Measurements from ENCODE around the gene TRIM62. TPM values are rescaled to one million over a fixed set of nuclear protein-coding genes. Genes with fewer than 3 reads are reported as not detected.

The TRIM62 gene
- total RNA-seq, 1 experiment from 2014 or later = 6.9 TPM

- Histone ChIP-seq H3K23ac (ENCODE audit: insufficient read length, low read depth, low read length) (no peak overlapping the region), H2BK20ac (ENCODE audit: low read depth, low read length, poor library complexity, severe bottlenecking) (no peak overlapping the region), H3K18ac (ENCODE audit: insufficient read length, low read depth, low read length) (no peak overlapping the region), H3T11ph (ENCODE audit: low read length) (no peak overlapping the region), H4K91ac (ENCODE audit: insufficient read length, low read depth, low read length) (no peak overlapping the region), H3K9me3 (ENCODE audit: control insufficient read depth, low read depth, low read length) (no peaks in the 10 kb centered on the region), H3K9ac (ENCODE audit: extremely low read depth, insufficient read length, low read length) (no peak overlapping the region), H3K79me2 (ENCODE audit: insufficient read depth, low read length) (no peaks in the 10 kb centered on the region), H3K4ac (ENCODE audit: low read depth, low read length) (no peak overlapping the region), H2BK12ac (ENCODE audit: insufficient read length, low read depth, low read length) (no peak overlapping the region), H3K14ac (ENCODE audit: insufficient read depth, low read length) (no peak overlapping the region), H3K4me1 (ENCODE audit: insufficient read depth, low read length) (peaks cover 7% of the 10 kb centered on the region; the same call in 1 of the 2 replicates), H4K5ac (ENCODE audit: insufficient read length, low read depth, low read length) (no peak overlapping the region), H3K56ac (ENCODE audit: insufficient read length, low read depth, low read length) (no peak overlapping the region), H3K27ac (ENCODE audit: insufficient read length, low read depth, low read length) (no peak overlapping the region), H4K20me1 (ENCODE audit: control insufficient read depth, insufficient read depth, insufficient read length) (no peaks in the 10 kb centered on the region), H2BK5ac (ENCODE audit: insufficient read length, low read length) (no peak overlapping the region), H3K23me2 (ENCODE audit: insufficient read length, low read depth, low read length, poor library complexity, severe bottlenecking) (no peaks in the 10 kb centered on the region), H4K8ac (replicated peaks; ENCODE audit: insufficient read length, low read depth, low read length) (no peak overlapping the region), H2BK120ac (ENCODE audit: low read depth, low read length, poor library complexity, severe bottlenecking) (no peak overlapping the region), H2AK5ac (ENCODE audit: insufficient read length, low read length) (no peak overlapping the region), H2BK15ac (ENCODE audit: low read depth, low read length) (no peak overlapping the region), H3K4me2 (ENCODE audit: insufficient read depth, insufficient read length, low read length) (no peak overlapping the region), H3K27me3 (ENCODE audit: insufficient read depth, low read length) (no peaks in the 10 kb centered on the region), H3K79me1 (ENCODE audit: insufficient read depth, low read depth, low read length, poor library complexity, severe bottlenecking) (no peaks in the 10 kb centered on the region), H2AFZ (ENCODE audit: low read length) (no peak overlapping the region)
- TF ChIP-seq CTCF (conservative IDR thresholded peaks at IDR 0.05) = no peak
- no peak for DNase-seq
- Mint-ChIP-seq H3K9me3 (no peaks in the 10 kb centered on the region), H3K4me1 (peaks cover 45 to 47% of the 10 kb centered on the region in 2 experiments), H3K4me3 (no peak overlapping the region), H3K27ac (no peak overlapping the region; a peak in 1 of 7 replicates), H3K36me3 (ENCODE audit: insufficient read depth in 1 of 3, low read depth in 3 of 3) (peaks cover 1 to 22% (median 10%) of the 10 kb centered on the region in 3 experiments; a peak in 6 of 7 replicates), H3K27me3 (ENCODE audit: low read depth) (no peaks in the 10 kb centered on the region; the same call in 1 of the 2 replicates)
- WGBS (ENCODE audit: extremely low coverage, insufficient read length, low lambda C conversion rate) = no CpG with 5 or more reads among the region's 4 CpGs
Measured at GRCh38 chr1:33157131-33157530, 24.7 kb downstream of the TRIM62 start.

Data from H9 (cell line).